SH-SY5Y (cell line): ENCODE data around the gene ZNF74.

ENCODE experiments used
- GATA2 ChIP-seq: IDR thresholded peaks from 2 replicates; pipeline ENCODE4 v1.6.1; 2011; ENCODE audit warnings: mild to moderate bottlenecking, low read depth, low read length
- GATA3 ChIP-seq: IDR thresholded peaks from 2 replicates; pipeline ENCODE4 v1.6.1; 2011; ENCODE audit warnings: low read depth, mild to moderate bottlenecking, low read length, moderate library complexity

DNA sequence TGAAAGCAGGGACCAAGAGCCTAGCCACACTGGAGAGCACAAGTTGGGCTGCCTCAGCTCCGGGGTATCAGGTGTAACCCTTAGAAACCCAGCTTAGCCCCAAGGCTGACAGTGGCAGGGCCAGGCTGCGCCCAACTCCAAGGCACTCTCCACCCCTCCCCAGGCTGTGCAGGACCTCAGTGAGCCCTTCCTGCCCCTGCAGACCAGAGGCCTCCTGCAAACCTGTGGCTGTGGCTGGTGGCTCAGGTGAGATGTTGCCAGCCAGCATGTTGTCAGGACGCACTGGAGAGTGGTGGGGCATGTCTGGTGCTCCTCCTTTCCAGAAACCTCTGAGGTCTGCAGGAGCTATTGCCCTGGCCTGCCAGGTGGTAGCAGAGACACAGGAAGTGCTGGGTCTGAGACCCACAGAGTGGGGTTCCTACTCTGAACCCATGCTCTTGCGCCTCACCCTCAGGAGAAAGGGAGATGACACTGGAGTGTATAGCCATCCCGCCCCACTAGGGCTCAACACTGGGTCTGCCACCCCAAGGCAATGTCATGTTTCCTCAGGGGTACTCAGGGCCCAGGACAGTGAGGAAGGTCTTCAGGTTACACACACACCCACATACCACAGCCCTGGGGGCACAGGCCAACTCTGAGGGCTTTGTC, 46.1 kb downstream of the ZNF74 start:
- no peak for TF ChIP-seq GATA2
- TF ChIP-seq GATA3, result no peak
